IPS-15b (cell line): ENCODE measurements around the gene AHRR.
"Not testable (repeated sequence)": the region's sequence is repeated elsewhere in the genome, so short reads cannot be mapped to it uniquely, and the experiment has no call there.

Source experiments
- H3K27me3 ChIP-seq: one replicate; pipeline ENCODE4 v1.6.1; 2013; ENCODE audit warnings: low read length; ENCODE audit not compliant: control insufficient read depth, insufficient read depth
- H3K36me3 ChIP-seq: one replicate; pipeline ENCODE4 v1.6.1; 2013; ENCODE audit warnings: low read length; ENCODE audit not compliant: control insufficient read depth, insufficient read depth
- H3K4me1 ChIP-seq: one replicate; pipeline ENCODE4 v1.6.1; 2013; ENCODE audit warnings: mild to moderate bottlenecking, low read length; ENCODE audit not compliant: control insufficient read depth, insufficient read depth
- H3K4me3 ChIP-seq: one replicate; pipeline ENCODE4 v1.5.1; 2013; ENCODE audit warnings: low read depth, low read length
- H3K9ac ChIP-seq: one replicate; pipeline ENCODE4 v1.6.1; 2013; ENCODE audit warnings: low read depth, mild to moderate bottlenecking, low read length
- H3K9me3 ChIP-seq: one replicate; pipeline ENCODE4 v1.6.1; 2013; ENCODE audit warnings: mild to moderate bottlenecking, low read length; ENCODE audit not compliant: control insufficient read depth, insufficient read depth

The AHRR gene

DNA sequence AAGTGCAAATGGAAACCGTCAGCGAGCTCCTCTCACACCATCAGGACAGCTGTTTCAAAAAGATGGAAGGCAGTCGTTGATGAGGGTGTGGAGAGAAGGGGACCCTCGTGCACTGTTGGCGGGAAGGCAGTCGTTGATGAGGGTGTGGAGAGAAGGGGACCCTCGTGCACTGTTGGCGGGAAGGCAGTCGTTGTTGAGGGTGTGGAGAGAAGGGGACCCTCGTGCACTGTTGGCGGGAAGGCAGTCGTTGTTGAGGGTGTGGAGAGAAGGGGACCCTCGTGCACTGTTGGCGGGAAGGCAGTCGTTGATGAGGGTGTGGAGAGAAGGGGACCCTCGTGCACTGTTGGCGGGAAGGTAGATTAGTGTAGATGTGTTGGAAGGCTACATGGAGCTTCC is 80.7 kb downstream of the AHRR start:
- not testable (repeated sequence) for H3K36me3 ChIP-seq, H3K4me3 ChIP-seq, H3K27me3 ChIP-seq, H3K9ac ChIP-seq, H3K9me3 ChIP-seq, H3K4me1 ChIP-seq

DNA sequence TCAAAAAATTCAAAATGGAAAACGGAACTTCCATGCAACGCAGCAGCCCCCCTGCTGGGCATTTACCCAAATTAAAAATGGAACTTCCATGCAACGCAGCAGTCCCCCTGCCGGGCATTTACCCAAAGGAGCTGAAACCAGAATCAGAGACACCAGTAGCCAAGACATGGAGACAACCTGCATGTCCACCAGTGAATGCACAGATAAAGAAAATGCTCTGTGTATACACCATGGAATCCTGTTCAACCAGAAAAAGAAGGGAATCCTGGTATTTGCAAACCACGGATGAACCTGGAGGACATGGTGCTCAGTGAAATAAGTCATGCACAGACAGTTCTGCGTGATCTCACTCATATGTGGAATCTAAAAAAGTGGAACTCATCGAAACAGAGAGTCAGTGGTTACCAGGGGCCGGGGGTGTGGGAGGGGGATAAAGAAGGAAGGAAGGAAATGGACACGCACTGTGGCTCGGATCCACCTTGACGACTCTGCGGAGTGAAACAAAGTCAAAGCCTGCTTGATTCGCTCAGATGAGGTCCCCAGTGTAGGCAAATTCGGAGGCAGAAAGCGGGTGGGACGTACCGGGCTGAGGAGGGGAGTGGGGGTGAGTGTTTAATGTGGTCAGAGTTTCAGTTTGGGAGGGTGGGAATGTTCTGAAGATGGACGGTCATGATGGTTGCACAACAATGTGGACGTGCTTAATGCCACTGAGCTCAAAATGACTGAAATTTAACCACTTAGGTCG is 81.3 kb downstream of the AHRR start:
- H3K4me1 ChIP-seq = no peaks in the 10 kb centered on the region
- H3K9me3 ChIP-seq = no peaks in the 10 kb centered on the region
- H3K27me3 ChIP-seq = no peaks in the 10 kb centered on the region
- H3K4me3 ChIP-seq = no peak overlapping the region
- H3K36me3 ChIP-seq = no peaks in the 10 kb centered on the region
- H3K9ac ChIP-seq = no peak overlapping the region

DNA sequence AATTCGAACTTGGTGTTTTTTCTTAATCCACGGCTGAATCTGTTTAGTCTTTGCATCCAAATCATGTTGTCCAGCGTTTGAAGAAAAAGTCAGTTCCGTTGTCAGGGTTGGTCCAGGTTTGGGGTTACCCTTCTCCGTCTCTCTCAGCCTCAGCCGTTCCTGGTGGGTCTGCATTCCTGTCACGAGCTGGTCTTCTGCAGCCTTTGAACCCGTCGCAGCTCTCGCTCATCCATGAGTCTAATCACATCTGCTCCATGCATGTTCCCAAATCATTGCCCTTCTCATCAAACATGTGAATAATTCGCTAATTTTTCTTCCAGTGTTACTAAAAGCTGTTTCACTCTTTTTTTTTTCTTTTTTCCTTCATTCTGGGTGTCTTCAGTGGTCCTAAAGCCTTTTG is 82.5 kb downstream of the AHRR start:
- Histone ChIP-seq H3K9ac (no peak overlapping the region), H3K9me3 (no peaks in the 10 kb centered on the region), H3K27me3 (no peaks in the 10 kb centered on the region), H3K4me1 (no peaks in the 10 kb centered on the region), H3K36me3 (no peaks in the 10 kb centered on the region), H3K4me3 (no peak overlapping the region)

DNA sequence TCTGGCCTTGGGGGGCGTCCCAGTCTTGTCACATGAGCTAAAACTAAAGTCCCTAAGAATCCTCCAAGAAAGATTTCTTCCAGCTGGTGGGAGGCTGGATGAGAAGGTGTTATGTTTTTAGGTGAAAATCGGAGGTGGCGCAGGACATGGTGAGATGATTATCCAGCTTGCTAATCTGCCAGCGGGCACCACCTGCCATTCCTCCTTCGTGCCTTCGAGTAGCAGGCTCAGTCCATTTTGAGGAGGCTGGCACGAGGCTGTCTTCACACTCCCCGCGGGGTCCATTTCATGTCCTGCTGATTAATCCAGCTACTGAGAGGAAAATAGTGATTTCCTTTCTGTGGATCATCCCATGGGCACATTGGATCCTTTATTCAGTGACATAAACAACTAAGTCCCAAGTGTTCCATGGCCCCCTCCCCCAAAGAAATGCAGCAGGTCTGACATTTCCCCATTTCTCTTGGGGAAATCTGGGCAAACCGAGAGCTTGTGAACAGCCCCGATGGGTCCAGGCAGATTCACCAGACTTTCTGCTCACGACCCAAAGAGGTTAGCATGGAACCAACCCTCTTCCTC is 83.2 kb downstream of the AHRR start:
- no peaks in the 10 kb centered on the region for H3K27me3 ChIP-seq
- no peak overlapping the region for H3K9ac ChIP-seq
- H3K36me3 ChIP-seq = no peaks in the 10 kb centered on the region
- no peaks in the 10 kb centered on the region for H3K4me1 ChIP-seq
- no peaks in the 10 kb centered on the region for H3K9me3 ChIP-seq
- no peak overlapping the region for H3K4me3 ChIP-seq

DNA sequence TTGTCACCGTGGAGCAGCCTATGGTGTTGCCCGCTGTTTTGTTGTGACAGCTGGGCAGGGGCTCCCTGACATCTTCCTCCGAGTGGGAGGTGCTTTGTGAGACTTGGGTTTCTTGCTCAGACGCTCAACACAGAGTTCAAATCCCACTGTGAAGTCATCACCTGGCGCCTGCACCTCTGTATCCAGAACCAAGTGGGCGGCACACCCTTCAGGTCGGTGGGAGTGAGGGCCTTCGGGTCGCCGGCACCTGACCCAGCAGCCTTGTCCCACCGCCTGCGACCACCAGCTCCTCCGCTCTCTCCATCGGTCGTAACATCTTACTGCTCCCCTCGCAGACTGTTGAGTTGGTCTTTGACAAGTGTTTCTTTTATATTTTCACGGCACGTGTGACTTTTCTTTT is 83.9 kb downstream of the AHRR start:
- no peak overlapping the region for H3K4me3 ChIP-seq
- no peaks in the 10 kb centered on the region for H3K27me3 ChIP-seq
- H3K9ac ChIP-seq = no peak overlapping the region
- no peaks in the 10 kb centered on the region for H3K9me3 ChIP-seq
- no peaks in the 10 kb centered on the region for H3K4me1 ChIP-seq
- H3K36me3 ChIP-seq = no peaks in the 10 kb centered on the region

DNA sequence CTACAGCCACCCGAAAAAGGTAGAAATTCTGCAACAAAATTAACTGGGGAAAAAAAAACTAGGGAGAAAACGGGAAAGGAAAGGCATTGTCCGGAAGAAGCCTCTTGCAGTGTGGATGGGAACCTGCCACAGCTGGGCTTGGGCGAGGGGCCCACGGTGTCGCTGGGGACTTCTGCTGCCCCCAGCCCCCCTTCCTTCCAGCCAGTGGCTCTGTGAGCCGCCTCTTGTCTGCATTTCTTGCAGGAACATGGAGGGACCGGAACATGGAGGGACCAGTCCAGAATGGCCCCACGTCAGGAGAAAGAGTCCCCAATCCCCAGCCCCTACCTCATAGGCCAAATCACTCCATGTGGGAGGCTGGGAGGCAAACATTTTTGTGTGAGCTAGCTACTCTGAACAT is 84.5 kb downstream of the AHRR start:
- Histone ChIP-seq H3K9me3 (no peaks in the 10 kb centered on the region), H3K4me3 (no peak overlapping the region), H3K36me3 (no peaks in the 10 kb centered on the region), H3K9ac (no peak overlapping the region), H3K27me3 (no peaks in the 10 kb centered on the region), H3K4me1 (no peaks in the 10 kb centered on the region)

DNA sequence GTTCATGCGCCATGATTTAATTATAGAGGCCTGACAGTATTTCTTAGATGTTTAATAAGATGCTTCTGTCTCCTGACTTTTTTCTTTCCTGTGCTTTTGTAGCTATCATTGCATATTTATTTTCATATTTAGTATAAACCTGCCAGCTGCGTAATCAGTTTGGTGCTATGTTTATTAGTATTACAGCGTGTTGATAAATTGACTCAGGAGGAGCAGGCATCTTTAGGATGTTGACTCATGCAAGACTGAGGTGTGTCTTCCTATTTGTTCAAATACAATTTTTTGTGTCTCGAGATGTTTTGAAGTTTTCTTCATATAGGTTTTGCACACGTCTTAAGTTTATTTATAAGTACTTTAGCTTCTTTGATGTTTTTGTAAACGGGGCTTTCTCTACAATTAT is 85.5 kb downstream of the AHRR start:
- Histone ChIP-seq H3K9me3 (no peaks in the 10 kb centered on the region), H3K36me3 (no peaks in the 10 kb centered on the region), H3K4me3 (no peak overlapping the region), H3K9ac (no peak overlapping the region), H3K4me1 (no peaks in the 10 kb centered on the region), H3K27me3 (no peaks in the 10 kb centered on the region)

DNA sequence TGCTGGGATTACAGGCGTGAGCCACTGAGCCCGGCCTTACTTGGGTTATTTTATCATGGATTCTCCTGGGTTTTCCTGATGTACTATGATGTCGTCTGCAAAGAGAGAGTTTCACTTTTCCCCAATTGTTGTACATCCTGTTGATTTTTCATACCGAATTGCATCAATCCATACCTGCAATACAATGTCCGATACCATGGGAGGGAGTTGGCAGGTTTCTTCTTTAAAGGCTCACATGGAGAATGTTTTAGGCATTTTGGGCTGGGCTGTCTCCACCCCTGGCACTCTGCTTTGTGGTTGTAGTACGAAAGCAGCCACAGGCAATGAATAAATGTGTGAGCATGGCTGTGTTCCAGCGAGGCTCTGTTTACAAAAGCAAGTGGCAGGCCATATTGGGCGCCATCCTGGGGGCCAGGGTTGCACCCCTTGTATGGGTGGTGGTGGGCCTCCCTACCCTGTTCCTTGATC is 86.3 kb downstream of the AHRR start:
- Histone ChIP-seq H3K9ac (no peak overlapping the region), H3K4me1 (no peaks in the 10 kb centered on the region), H3K9me3 (no peaks in the 10 kb centered on the region), H3K36me3 (no peaks in the 10 kb centered on the region), H3K4me3 (no peak overlapping the region), H3K27me3 (no peaks in the 10 kb centered on the region)

DNA sequence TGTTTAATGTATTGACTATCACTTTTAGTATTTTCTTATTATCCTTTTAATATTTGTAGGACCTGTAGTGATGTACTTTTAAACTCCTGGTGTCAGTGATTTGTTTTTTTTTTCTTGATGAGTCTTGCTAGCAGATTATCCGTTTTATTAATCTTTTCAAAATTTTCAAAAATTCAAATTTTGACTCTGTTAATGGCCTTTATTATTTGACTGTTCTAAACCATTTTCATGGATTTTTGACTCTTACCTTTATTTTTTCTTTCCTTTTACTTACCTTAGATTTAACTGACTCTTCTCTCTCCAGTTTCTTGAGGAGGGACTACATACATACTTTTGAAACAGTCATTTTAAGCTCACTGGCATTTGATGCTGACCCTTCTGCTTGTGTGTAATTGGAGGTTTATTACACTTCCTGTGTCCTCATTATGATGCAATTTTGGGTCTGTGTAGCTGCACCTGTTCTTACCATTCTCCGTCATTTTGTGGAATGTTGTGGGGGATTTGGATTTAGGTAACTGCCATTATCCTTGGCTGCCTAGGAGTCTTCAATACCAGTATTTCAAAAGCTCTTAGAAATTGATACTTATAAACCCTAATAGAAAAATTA is 89.5 kb downstream of the AHRR start:
- H3K9ac ChIP-seq = no peak overlapping the region
- H3K4me1 ChIP-seq = no peaks in the 10 kb centered on the region
- no peaks in the 10 kb centered on the region for H3K27me3 ChIP-seq
- H3K9me3 ChIP-seq = no peaks in the 10 kb centered on the region
- H3K4me3 ChIP-seq = no peak overlapping the region
- no peaks in the 10 kb centered on the region for H3K36me3 ChIP-seq

DNA sequence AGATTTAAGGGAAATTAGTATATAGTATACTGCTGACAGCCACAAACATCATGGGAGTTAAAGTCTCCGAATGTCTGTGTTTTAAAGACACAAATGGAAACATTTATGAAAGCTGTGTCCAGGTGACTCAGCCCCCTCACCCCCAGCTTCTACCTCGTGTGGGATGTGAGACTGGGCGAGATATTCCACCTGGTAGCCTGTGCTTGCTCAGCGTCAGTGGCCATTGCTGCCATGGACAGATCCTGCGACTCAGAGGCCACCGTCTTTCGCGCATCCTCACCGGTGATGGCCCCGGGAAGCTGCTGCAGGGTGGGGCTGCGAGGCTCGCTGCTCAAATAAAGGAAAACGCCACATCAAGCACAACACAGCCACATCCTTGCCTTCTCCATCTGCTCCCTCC is 90.2 kb downstream of the AHRR start:
- no peaks in the 10 kb centered on the region for H3K9me3 ChIP-seq
- no peaks in the 10 kb centered on the region for H3K36me3 ChIP-seq
- no peak overlapping the region for H3K4me3 ChIP-seq
- H3K4me1 ChIP-seq = no peaks in the 10 kb centered on the region
- H3K9ac ChIP-seq = no peak overlapping the region
- no peaks in the 10 kb centered on the region for H3K27me3 ChIP-seq

DNA sequence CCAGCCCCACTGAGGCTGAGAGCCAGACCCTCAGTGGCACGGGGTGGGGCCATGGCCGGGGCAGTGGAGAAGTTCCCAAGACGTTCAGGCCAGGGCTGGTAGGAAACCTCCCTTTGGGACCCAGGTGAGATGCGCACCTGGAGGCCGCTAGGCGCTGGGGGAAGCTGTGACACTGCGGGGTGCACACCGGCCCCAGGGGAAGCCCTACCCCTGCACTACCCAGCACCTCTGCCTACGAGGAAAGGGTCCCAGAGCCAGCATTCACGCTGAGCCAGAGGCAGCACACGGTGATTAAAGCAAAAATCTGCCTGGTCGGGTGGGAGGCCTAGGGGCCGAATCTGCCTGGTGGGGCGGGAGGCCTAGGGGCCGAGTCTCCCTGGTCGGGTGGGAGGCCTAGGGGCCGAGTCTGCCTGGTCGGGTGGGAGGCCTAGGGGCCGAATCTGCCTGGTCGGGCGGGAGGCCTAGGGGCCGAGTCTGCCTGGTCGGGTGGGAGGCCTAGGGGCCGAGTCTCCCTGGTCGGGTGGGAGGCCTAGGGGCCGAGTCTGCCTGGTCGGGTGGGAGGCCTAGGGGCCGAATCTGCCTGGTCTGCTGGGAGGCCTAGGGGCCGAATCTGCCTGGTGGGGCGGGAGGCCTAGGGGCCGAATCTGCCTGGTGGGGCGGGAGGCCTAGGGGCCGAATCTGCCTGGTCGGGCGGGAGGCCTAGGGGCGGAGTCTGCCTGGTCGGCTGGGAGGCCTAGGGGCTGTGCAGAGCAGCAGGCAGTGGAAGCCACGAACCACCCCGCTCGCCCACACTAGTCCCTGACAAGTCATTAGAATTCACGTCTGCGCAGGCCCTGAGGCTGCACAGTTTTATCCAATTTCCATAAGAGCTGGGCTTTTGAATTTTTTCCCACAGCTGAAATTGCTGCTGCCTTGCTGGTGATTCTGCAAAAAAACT is 93.7 kb downstream of the AHRR start:
- not testable (repeated sequence) for H3K9me3 ChIP-seq, H3K4me3 ChIP-seq, H3K4me1 ChIP-seq, H3K27me3 ChIP-seq, H3K36me3 ChIP-seq
- H3K9ac ChIP-seq = peak overlapping the region; percentile 47
